ENCODE measurements around the gene TSPAN11. TPM values are rescaled to one million over a fixed set of nuclear protein-coding genes. Genes with fewer than 3 reads are reported as not detected.

Gene TSPAN11
- total and polyA plus RNA-seq, 2 of the 8 experiments (the other 6 are each of a cell fraction or from before 2014, with no cell fraction given) = 3.9 to 8.2 TPM

DNA sequence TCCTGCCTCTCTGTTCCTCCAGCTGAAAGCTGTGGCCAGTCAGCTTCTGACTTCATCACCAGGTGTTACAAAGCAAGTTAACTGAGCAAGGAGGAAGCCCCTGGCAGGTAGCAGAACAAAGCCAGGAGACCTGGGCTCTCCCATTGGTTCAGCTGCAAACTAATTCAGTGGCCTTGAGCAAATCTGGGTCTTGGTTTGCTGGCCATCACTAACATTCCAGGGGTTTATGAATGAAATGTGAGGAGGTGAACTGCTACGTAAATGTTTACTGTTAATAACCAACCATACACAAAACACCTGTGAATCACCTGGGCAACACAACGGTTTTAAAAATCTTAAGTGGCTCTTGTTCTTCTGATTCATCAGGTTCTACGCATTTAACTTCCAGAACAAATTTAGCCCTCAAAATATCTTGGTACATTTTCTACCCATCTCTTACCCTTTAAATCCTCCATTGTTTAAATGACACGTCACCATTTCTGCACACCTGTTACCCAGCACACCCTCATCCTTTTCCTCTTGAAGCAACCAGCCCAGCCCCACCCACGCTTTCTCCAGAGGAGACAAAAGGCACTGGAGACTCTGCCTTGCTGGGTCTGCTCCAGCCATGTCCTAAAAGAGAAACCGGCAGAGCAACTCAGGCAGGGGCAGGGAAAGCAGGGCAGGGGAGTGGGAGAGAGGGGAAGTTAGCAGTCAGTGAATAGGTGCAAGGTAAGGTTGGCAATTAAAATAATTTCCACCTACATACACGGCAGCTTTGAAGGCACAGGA is 49.3 kb upstream of the TSPAN11 start:
- no peak for DNase-seq (ENCODE audit: low read depth in 1 of 2, low spot score in 2 of 2)
- TF ChIP-seq FOSL1 (IDR thresholded peaks at IDR 0.05; ENCODE audit: insufficient read depth, low read depth, low read length) (no peak), PHF8 (conservative IDR thresholded peaks at IDR 0.05; ENCODE audit: low read depth, low read length) (no peak), KDM5A (IDR thresholded peaks at IDR 0.05; ENCODE audit: low read length) (no peak), NRF1 (IDR thresholded peaks at IDR 0.05; ENCODE audit: low read depth, low read length) (no peak), JUND (IDR thresholded peaks at IDR 0.05; ENCODE audit: low read length) (no peak), RAD21 (IDR thresholded peaks at IDR 0.05 in 1 of 2, conservative IDR thresholded peaks at IDR 0.05 in 1 of 2; ENCODE audit: low read depth in 2 of 2, low read length in 2 of 2) (no peak), GTF2F1 (IDR thresholded peaks at IDR 0.05; ENCODE audit: borderline replicate concordance, low read depth, low read length) (no peak), SRF (IDR thresholded peaks at IDR 0.05; ENCODE audit: low read depth, low read length) (no peak), RFX5 (IDR thresholded peaks at IDR 0.05; ENCODE audit: borderline replicate concordance, low read depth, low read length) (no peak)

More for the DNA sequence above, 49.3 kb upstream of the TSPAN11 start:
- H3K36me3 ChIP-seq (ENCODE audit: control insufficient read depth in 2 of 4, insufficient read depth in 4 of 4, low read length in 3 of 4) = no peaks in the 10 kb centered on the region
- no peak overlapping the region for H3K23ac ChIP-seq (ENCODE audit: insufficient read length)
- no peak overlapping the region for H3K4me2 ChIP-seq (ENCODE audit: insufficient read depth in 1 of 2, low read depth in 2 of 2, low read length in 2 of 2)
- H2BK5ac ChIP-seq (ENCODE audit: low read depth, low read length) = no peak overlapping the region
- H3K27me3 ChIP-seq (replicated peaks in 1 of 4; ENCODE audit: control insufficient read depth in 3 of 4, extremely low read depth in 1 of 4, insufficient read depth in 3 of 4, low read length in 3 of 4) = peaks cover 0 to 5% (median 0%) of the 10 kb centered on the region in 4 experiments; a peak in 4 of 7 replicates
- POLR2A ChIA-PET (ENCODE audit: partially characterized antibody) = interaction anchor here (0.5 kb wide), 1 partner anchor 25 kb away, joined by 3 read pairs; no protein-coding TSS in a partner anchor
- no peak overlapping the region for H4K5ac ChIP-seq (ENCODE audit: insufficient read length, low read depth, low read length)
- WGBS, 2 experiments (ENCODE audit: extremely low coverage in 1 of 2, insufficient coverage in 1 of 2, insufficient read length in 1 of 2, insufficient replicate concordance in 2 of 2, low coverage in 1 of 2, low lambda C conversion rate in 2 of 2, missing lambda C conversion rate in 1 of 2) = 81% methylated on average over 7 of the region's 7 CpGs; no CpG with 5 or more reads in 1 of the 2 experiments
- H2BK120ac ChIP-seq (replicated peaks; ENCODE audit: low read depth, low read length) = no peak overlapping the region
- no peaks in the 10 kb centered on the region for H3K79me2 ChIP-seq (ENCODE audit: control insufficient read depth in 1 of 2, insufficient read depth in 2 of 2, low read length in 2 of 2)
- no peaks in the 10 kb centered on the region for H3K79me1 ChIP-seq (ENCODE audit: low read depth, low read length)
- H2AK5ac ChIP-seq (ENCODE audit: low read depth, low read length) = no peak overlapping the region
- H3K9me3 ChIP-seq (ENCODE audit: insufficient read depth in 2 of 2, low read depth in 1 of 2, low read length in 1 of 2) = no peaks in the 10 kb centered on the region
- FAIRE-seq = no peak
- H3K4me1 ChIP-seq (replicated peaks in 1 of 4; ENCODE audit: control insufficient read depth in 3 of 4, insufficient read depth in 4 of 4, low read length in 3 of 4) = no peaks in the 10 kb centered on the region; a peak in 1 of 7 replicates
- no peak overlapping the region for H2BK15ac ChIP-seq (ENCODE audit: low read length)
- H4K20me1 ChIP-seq (replicated peaks in 1 of 2; ENCODE audit: control insufficient read depth in 1 of 2, insufficient read depth in 2 of 2, low read length in 2 of 2) = no peaks in the 10 kb centered on the region
- H3K4me3 ChIP-seq (ENCODE audit: extremely low read depth in 1 of 4, insufficient read depth in 2 of 4, low read depth in 3 of 4, low read length in 4 of 4) = no peak overlapping the region
- no peak overlapping the region for H3K9ac ChIP-seq (replicated peaks in 1 of 4; ENCODE audit: extremely low read depth in 1 of 4, low read depth in 3 of 4, low read length in 3 of 4)
- H2AFZ ChIP-seq (ENCODE audit: low read length) = no peak overlapping the region
- H2BK12ac ChIP-seq (ENCODE audit: low read depth, low read length) = no peak overlapping the region
- no peak overlapping the region for H3K14ac ChIP-seq (ENCODE audit: insufficient read length)
- no peak overlapping the region for H4K8ac ChIP-seq (ENCODE audit: extremely low read depth, insufficient read depth, low read length)
- no peak overlapping the region for H3K56ac ChIP-seq (replicated peaks; ENCODE audit: insufficient read length, low read depth, low read length)
- no peak overlapping the region for H3K27ac ChIP-seq (ENCODE audit: low read depth, low read length)
- no peak overlapping the region for H2BK20ac ChIP-seq (ENCODE audit: low read length)
- H3K23me2 ChIP-seq (ENCODE audit: low read depth, low read length) = no peaks in the 10 kb centered on the region; the same call in 1 of the 2 replicates
- H3K18ac ChIP-seq (ENCODE audit: extremely low read depth, low read length) = no peak overlapping the region
- no peak overlapping the region for H4K91ac ChIP-seq (replicated peaks; ENCODE audit: insufficient read length, low read length)
- H3K4ac ChIP-seq (replicated peaks; ENCODE audit: insufficient read length, low read depth, low read length) = no peak overlapping the region
- CTCF ChIA-PET (ENCODE audit: partially characterized antibody) = interaction anchor here (0.8 to 3.2 kb wide), 7 partner anchors 15 to 361 kb away, joined by 3 to 22 read pairs (median 4); partner anchors contain the start of gene TSPAN11

Measured in H1 (cell line).